Left ventricle myocardium inferior (tissue), 1 donor: Measurements from ENCODE around the gene RASAL2. TPM values are rescaled to one million over a fixed set of nuclear protein-coding genes. Genes with fewer than 3 reads are reported as not detected.
"Not testable (repeated sequence)": the region's sequence is repeated elsewhere in the genome, so short reads cannot be mapped to it uniquely, and the experiment has no call there.

Experiments
- DNase-seq: peaks from one replicate; pipeline ENCODE4 v3.0.0-alpha.2; 2020
- H3K27ac ChIP-seq: fragments of 200-600 bp; replicated peaks from 2 replicates; pipeline ENCODE4 v1.8.0; 2021
- H3K27me3 ChIP-seq: fragments of 200-600 bp; 2 replicates; pipeline ENCODE4 v1.8.0; 2021; ENCODE audit warnings: low read depth
- H3K36me3 ChIP-seq: fragments of 200-600 bp; 2 replicates; pipeline ENCODE4 v1.8.0; 2021
- H3K4me1 ChIP-seq: fragments of 200-600 bp; 2 replicates; pipeline ENCODE4 v1.8.0; 2021
- H3K4me3 ChIP-seq: fragments of 200-600 bp; 2 replicates; pipeline ENCODE4 v1.8.0; 2021; ENCODE audit warnings: mild to moderate bottlenecking, moderate library complexity
- H3K9me3 ChIP-seq: fragments of 200-600 bp; replicated peaks from 2 replicates; pipeline ENCODE4 v1.8.0; 2021
- intact Hi-C: fragments of 100-400 bp; cut with micrococcal nuclease; formaldehyde crosslinking; loops from one replicate; pipeline ENCODE4 v1.11.0; 2022
- total RNA-seq: library from RNA; stranded (reverse); fragmentation: NEBNext Ultra II Directional; extraction: Animal tissue kit (Norgen Biotek cat#: 25700); gene quantifications from one replicate; pipeline ENCODE4 v1.2.1, GENCODE V29; 2021
- TF ChIP-seq, protein P1 (sequence below): fragments of 200-600 bp; IDR thresholded peaks from 2 replicates; pipeline ENCODE4 v1.8.0; 2021; ENCODE audit warnings: antibody characterized with exemption, mild to moderate bottlenecking, borderline replicate concordance
- donor health status: DM: no; HTN: yes; CAD: no; lungs with severe emphysema.

RASAL2 gene
- total RNA-seq, 1 donor from 2014 or later, result 28.3 TPM

DNA sequence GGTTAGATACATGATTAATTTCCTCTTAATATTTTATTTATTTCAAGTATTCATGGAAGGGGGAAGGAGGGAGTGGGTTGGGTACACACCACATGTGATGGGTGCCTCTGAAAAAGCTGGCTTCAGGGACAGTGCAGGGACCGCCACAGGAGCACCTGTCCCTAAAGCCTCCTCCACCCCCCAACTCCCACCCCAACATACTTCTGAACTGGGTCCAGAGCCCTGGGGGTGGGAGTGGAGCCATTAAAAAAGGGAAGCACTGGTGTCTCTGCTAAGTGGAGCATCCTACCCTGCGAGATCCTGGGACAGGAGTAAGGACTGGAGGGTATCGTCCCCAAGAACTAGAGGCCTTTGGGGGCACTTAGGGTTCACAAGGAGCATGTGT lies 408.4 kb downstream of the RASAL2 start:
- Histone ChIP-seq H3K4me3 (no peak overlapping the region), H3K36me3 (no peaks in the 10 kb centered on the region), H3K9me3 (no peaks in the 10 kb centered on the region), H3K4me1 (peaks cover 9% of the 10 kb centered on the region), H3K27ac (no peak overlapping the region), H3K27me3 (no peaks in the 10 kb centered on the region)
- intact Hi-C loops, result no loop called here
- TF ChIP-seq, protein P1, sequence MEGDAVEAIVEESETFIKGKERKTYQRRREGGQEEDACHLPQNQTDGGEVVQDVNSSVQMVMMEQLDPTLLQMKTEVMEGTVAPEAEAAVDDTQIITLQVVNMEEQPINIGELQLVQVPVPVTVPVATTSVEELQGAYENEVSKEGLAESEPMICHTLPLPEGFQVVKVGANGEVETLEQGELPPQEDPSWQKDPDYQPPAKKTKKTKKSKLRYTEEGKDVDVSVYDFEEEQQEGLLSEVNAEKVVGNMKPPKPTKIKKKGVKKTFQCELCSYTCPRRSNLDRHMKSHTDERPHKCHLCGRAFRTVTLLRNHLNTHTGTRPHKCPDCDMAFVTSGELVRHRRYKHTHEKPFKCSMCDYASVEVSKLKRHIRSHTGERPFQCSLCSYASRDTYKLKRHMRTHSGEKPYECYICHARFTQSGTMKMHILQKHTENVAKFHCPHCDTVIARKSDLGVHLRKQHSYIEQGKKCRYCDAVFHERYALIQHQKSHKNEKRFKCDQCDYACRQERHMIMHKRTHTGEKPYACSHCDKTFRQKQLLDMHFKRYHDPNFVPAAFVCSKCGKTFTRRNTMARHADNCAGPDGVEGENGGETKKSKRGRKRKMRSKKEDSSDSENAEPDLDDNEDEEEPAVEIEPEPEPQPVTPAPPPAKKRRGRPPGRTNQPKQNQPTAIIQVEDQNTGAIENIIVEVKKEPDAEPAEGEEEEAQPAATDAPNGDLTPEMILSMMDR, result no peak
- DNase-seq, result no peak

DNA sequence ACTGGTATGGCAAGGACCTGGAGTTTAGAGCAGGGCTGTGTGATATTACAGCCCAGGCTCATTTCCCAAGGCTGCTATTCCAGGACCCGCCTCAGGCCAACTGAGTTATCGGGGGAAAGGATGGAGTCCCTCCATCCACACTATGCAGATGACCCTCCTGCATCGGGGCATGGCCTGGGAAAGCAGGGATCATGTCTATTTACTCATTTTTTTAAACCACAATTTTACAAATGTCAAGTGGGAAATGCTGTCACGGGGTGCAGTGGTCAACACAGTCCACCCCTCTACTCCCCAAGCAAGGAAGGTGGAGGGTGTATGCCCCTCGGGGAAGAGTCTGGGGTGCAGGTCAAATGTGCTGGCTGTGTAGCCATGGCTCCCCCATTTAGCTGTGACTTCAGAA lies 409.0 kb downstream of the RASAL2 start:
- H3K27me3 ChIP-seq, result no peaks in the 10 kb centered on the region
- peaks cover 9% of the 10 kb centered on the region for H3K4me1 ChIP-seq
- intact Hi-C loops, result no loop called here
- no peak overlapping the region for H3K27ac ChIP-seq
- TF ChIP-seq, protein P1, result no peak
- no peak for DNase-seq
- no peaks in the 10 kb centered on the region for H3K9me3 ChIP-seq
- H3K36me3 ChIP-seq, result no peaks in the 10 kb centered on the region
- no peak overlapping the region for H3K4me3 ChIP-seq

DNA sequence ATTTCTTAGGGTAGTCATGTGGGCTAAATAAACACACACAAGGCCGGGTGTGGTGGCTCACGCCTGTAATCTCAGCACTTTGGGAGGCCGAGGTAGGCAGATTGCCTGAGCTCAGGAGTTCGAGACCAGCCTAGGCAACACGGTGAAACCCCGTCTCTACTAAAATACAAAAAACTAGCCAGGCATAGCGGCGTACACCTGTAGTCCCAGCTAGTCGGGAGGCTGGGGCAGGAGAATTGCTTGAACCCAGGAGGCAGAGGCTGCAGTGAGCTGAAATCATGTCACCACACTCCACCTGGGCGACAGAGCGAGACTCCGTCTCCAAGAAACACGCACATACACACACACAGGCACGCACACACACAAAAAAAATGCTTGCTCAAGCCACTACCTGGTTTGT lies 409.4 kb downstream of the RASAL2 start:
- H3K27ac ChIP-seq, DNase-seq, H3K27me3 ChIP-seq, intact Hi-C loops, H3K9me3 ChIP-seq, H3K36me3 ChIP-seq, H3K4me1 ChIP-seq, H3K4me3 ChIP-seq: not testable (repeated sequence)

DNA sequence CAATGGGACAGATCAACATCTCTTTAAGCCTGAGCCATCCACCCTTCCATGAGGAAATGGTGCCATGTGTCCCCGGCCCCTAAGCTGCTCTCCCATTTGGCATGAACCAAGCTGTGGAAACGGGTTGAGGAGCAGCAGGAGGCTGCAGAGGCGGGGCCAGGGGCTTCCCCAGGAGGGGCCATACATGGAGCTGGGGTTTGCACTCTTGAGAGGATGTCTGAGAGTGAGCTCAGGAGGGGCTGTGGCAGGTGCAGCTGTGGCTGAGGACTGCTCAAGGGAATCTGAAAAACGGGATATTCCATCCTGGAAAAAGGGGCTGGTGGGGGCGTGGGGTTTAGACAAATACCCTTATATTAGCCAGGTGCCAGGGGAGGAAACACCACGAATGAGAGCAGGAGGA lies 409.9 kb downstream of the RASAL2 start:
- no peak overlapping the region for H3K27ac ChIP-seq
- no peak overlapping the region for H3K4me3 ChIP-seq
- TF ChIP-seq, protein P1, result no peak
- peaks cover 9% of the 10 kb centered on the region for H3K4me1 ChIP-seq
- H3K27me3 ChIP-seq, result no peaks in the 10 kb centered on the region
- DNase-seq, result no peak
- intact Hi-C loops, result no loop called here
- no peaks in the 10 kb centered on the region for H3K36me3 ChIP-seq
- H3K9me3 ChIP-seq, result no peaks in the 10 kb centered on the region

DNA sequence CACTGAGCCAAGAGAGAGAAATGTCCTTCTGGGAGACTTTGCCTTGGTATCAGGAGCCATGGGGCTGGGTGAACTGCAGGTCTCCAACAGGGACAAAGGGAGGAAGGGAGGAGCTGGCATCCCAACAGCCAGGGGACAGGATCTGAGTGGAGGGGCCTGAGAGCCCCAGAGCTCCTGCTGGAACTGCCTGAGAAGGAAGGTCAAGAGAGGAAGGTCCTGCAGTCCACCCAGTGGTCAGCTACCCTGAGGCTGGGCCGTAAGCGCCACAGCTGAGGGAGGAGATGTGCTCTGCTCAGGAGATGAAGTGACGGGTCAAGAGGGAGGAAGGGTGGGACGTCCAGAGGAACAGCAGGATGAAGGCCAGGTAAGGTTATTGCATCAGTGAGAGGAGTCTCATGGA lies 410.4 kb downstream of the RASAL2 start:
- intact Hi-C loops, result no loop called here
- peaks cover 12% of the 10 kb centered on the region for H3K4me1 ChIP-seq

DNA sequence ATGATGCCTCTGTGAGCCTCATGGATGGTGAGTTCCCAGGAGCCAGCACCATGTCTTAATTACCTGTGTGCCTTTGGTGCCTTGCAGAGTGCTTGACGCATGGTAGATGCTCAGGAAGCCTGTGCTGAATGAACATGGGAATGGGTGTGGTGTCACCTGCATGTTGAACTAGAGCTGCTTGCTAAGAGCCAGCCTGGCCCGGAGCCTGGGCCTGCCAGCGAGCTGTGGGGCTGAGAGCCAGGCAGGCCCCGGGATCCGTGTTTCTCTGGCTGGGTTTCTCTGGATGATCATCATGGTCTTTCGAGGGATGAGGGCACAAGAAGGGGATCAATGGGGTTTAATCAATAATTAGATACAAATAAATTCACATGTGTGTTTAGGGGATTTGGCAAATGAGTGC lies 412.3 kb downstream of the RASAL2 start:
- intact Hi-C loops, result no loop called here
- peak; percentile 28 for DNase-seq

More for the DNA sequence above, 410.4 kb downstream of the RASAL2 start:
- H3K4me3 ChIP-seq, result no peak overlapping the region
- H3K9me3 ChIP-seq, result no peaks in the 10 kb centered on the region
- no peak for DNase-seq
- no peaks in the 10 kb centered on the region for H3K36me3 ChIP-seq
- TF ChIP-seq, protein P1, result no peak
- no peak overlapping the region for H3K27ac ChIP-seq
- no peaks in the 10 kb centered on the region for H3K27me3 ChIP-seq

More for the DNA sequence above, 412.3 kb downstream of the RASAL2 start:
- Histone ChIP-seq H3K27ac (no peak overlapping the region), H3K36me3 (no peaks in the 10 kb centered on the region), H3K4me3 (no peak overlapping the region), H3K4me1 (peaks cover 21% of the 10 kb centered on the region), H3K9me3 (no peaks in the 10 kb centered on the region), H3K27me3 (no peaks in the 10 kb centered on the region)
- TF ChIP-seq, protein P1, result no peak
